Measurements from ENCODE around the gene ARHGAP24.

DNA sequence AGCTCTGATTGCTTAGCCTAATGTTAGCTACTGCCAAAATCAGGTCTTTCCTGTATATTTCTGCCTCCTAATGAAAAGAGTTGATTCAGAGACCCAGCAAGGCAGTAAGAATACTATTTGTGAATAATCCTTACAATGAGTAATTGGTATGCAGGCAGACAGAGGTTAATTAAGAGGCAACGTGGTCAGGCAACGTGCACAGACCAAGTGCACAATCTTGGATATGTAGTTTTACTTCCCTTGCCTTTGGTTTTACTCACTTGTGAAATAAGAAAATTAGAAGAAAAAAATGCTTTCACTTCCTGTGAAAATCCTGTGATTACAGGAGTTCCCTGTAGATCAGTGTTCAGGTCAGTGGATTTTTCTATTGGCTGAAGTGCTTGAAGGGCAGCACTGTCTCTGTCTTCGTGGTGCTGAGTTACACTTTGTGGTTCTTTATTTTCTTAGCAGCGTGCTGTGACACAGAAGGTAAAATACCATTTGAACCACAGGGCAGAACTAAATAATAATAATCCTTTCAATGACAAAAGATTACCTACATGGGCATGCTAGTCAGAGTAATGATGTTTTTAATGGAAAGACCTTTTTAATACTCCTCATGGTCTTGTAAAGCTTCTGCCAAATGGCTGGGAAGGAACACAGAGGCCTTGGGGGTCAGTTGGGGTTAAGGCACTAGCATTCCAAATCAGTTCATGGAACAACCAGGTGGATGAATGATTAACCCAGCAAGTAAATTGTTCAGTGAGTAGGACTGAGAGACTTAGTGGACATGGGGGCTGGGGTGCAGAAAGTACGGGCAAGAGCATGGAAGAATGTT lies 454.0 kb downstream of the ARHGAP24 start:
- no peak for TF ChIP-seq USF2 (IDR thresholded peaks at IDR 0.05)
- TF ChIP-seq RNF2 (IDR thresholded peaks at IDR 0.05; ENCODE audit: borderline replicate concordance, low read depth) = no peak
- no peak for TF ChIP-seq POLR2A (IDR thresholded peaks at IDR 0.05; ENCODE audit: low read length)
- no peak for TF ChIP-seq CTCF (IDR thresholded peaks at IDR 0.05)
- TF ChIP-seq MYC (IDR thresholded peaks at IDR 0.05; ENCODE audit: borderline replicate concordance, low read length) = no peak
- no peak for TF ChIP-seq POLR2AphosphoS2 (conservative IDR thresholded peaks at IDR 0.05; ENCODE audit: low read length)

Measured in A549 (cell line).